OCI-LY7 (cell line): Measurements from ENCODE around the gene TFAP2E. TPM values are rescaled to one million over a fixed set of nuclear protein-coding genes. Genes with fewer than 3 reads are reported as not detected.

Source experiments
- BruUV-seq: library from RNA; stranded (reverse); fragments of 400-500 nt; replicated peaks from 2 replicates; lab custom pipeline; 2021; lab: Mats Ljungman, UMichigan
- CTCF ChIA-PET: fragments of 300-600 bp; sonication (Branson Sonifier 250); formaldehyde crosslinking; loops from one replicate; lab custom pipeline; 2022; ENCODE audit warnings: antibody characterized with exemption; ENCODE audit not compliant: unreplicated experiment; lab: Charles Lee
- POLR2A ChIA-PET: fragments of 300-600 bp; sonication (Branson Sonifier 250); formaldehyde crosslinking; loops from one replicate; lab custom pipeline; 2022; ENCODE audit warnings: antibody characterized with exemption; lab: Charles Lee
- DNase-seq: peaks from one replicate; pipeline ENCODE4 v3.0.0-alpha.2; 2015; ENCODE audit warnings: low spot score
- H2AFZ ChIP-seq: fragments of 200-600 bp; sonication (generic), shearing (Covaris generic); 2 replicates; pipeline ENCODE4 v1.6.1; 2014; ENCODE audit warnings: mild to moderate bottlenecking, antibody characterized with exemption, low read length, moderate library complexity
- H3K27ac ChIP-seq: fragments of 200-600 bp; sonication (generic); 2 replicates; pipeline ENCODE4 v1.5.1; 2014; ENCODE audit warnings: mixed run types, low read depth, mild to moderate bottlenecking, moderate library complexity, low read length, inconsistent platforms; ENCODE audit not compliant: poor library complexity, severe bottlenecking
- H3K36me3 ChIP-seq: fragments of 200-600 bp; sonication (generic); 2 replicates; pipeline ENCODE4 v1.6.1; 2014; ENCODE audit warnings: mild to moderate bottlenecking, antibody characterized with exemption, low read length, moderate library complexity, mixed read lengths; ENCODE audit not compliant: insufficient read depth
- H3K4me1 ChIP-seq: fragments of 200-600 bp; sonication (generic); 2 replicates; pipeline ENCODE4 v1.5.1; 2014; ENCODE audit warnings: mild to moderate bottlenecking, low read length; ENCODE audit not compliant: insufficient read depth, poor library complexity, severe bottlenecking
- H3K4me2 ChIP-seq: fragments of 200-600 bp; sonication (generic); 2 replicates; pipeline ENCODE4 v1.6.1; 2014; ENCODE audit warnings: mild to moderate bottlenecking, low read length
- H3K4me3 ChIP-seq: fragments of 200-600 bp; sonication (generic); 2 replicates; pipeline ENCODE4 v1.5.1; 2014; ENCODE audit warnings: mild to moderate bottlenecking, low read depth, low read length; ENCODE audit not compliant: poor library complexity, severe bottlenecking
- H3K79me2 ChIP-seq: fragments of 200-600 bp; sonication (generic); 2 replicates; pipeline ENCODE4 v1.6.1; 2016; ENCODE audit warnings: low read depth, mild to moderate bottlenecking, low read length, moderate library complexity, mixed read lengths; ENCODE audit not compliant: insufficient read depth
- H3K9me2 ChIP-seq: fragments of 200-600 bp; sonication (generic); 2 replicates; pipeline ENCODE4 v1.6.1; 2016; ENCODE audit warnings: mild to moderate bottlenecking, low read length, mixed read lengths; ENCODE audit not compliant: insufficient read depth
- H3K9me3 ChIP-seq: fragments of 200-600 bp; sonication (generic); 2 replicates; pipeline ENCODE4 v1.6.1; 2014; ENCODE audit warnings: mild to moderate bottlenecking, mixed run types, low read length, mixed read lengths
- H4K20me1 ChIP-seq: fragments of 200-600 bp; sonication (generic); 2 replicates; pipeline ENCODE4 v1.6.1; 2014; ENCODE audit warnings: mild to moderate bottlenecking, antibody characterized with exemption, low read length, moderate library complexity, mixed read lengths; ENCODE audit not compliant: insufficient read depth
- CTCF ChIP-seq: fragments of 200-600 bp; sonication (generic); conservative IDR thresholded peaks from 2 replicates; pipeline ENCODE4 v1.5.1; 2014; ENCODE audit warnings: mild to moderate bottlenecking, antibody characterized with exemption, low read length, moderate library complexity, mixed read lengths
- EZH2phosphoT487 ChIP-seq: fragments of 200-600 bp; sonication (generic); IDR thresholded peaks from 2 replicates; pipeline ENCODE4 v1.6.1; 2018; ENCODE audit warnings: low read depth, borderline replicate concordance, mild to moderate bottlenecking, mixed run types, antibody characterized with exemption, low read length, moderate library complexity, mixed read lengths
- intact Hi-C: fragments of 100-400 bp; cut with micrococcal nuclease; formaldehyde crosslinking; loops from one replicate; pipeline ENCODE4 v1.10.0; 2022; ENCODE audit not compliant: unreplicated experiment
- total RNA-seq, 2 experiments: library from RNA; depleted of rRNA in 1 of 2; stranded (reverse); fragments of >200 nt in 1 of 2; shearing (Covaris generic) in 1 of 2; gene quantifications; 2 replicates each; pipeline ENCODE4 v1.2.3, GENCODE V29; 2014 to 2022

The TFAP2E gene
- total RNA-seq, 2 experiments from 2014 or later = 1.1 to 1.2 TPM

- Histone ChIP-seq H3K27ac (no peak overlapping the region), H2AFZ (no peak overlapping the region), H3K4me2 (no peak overlapping the region), H3K9me3 (no peaks in the 10 kb centered on the region), H3K79me2 (no peaks in the 10 kb centered on the region), H3K4me1 (peaks cover 14% of the 10 kb centered on the region), H3K9me2 (no peaks in the 10 kb centered on the region), H3K36me3 (peaks cover 31% of the 10 kb centered on the region), H3K4me3 (no peak overlapping the region), H4K20me1 (no peaks in the 10 kb centered on the region)
- ChIA-PET POLR2A (interaction anchor here (0.6 to 1.0 kb wide), 7 partner anchors 15 to 210 kb away, joined by 3 to 9 read pairs (median 5); partner anchors contain the start of gene KIAA0319L), CTCF (interaction anchor here (0.6 to 1.1 kb wide), 3 partner anchors 20 to 456 kb away, joined by 3 to 6 read pairs (median 3); no protein-coding TSS in a partner anchor)
- TF ChIP-seq CTCF (no peak), EZH2phosphoT487 (no peak)
- BruUV-seq = no TSS peak
- DNase-seq = no peak
- intact Hi-C loops = no loop called here
Observed at GRCh38 chr1:35536556-35537162, 36.5 kb upstream of the TFAP2E start.

GRCh38 chr1:35537806-35538205 lies 35.3 kb upstream of the TFAP2E start:
- intact Hi-C loops = no loop called here
- Histone ChIP-seq H4K20me1 (no peaks in the 10 kb centered on the region), H3K79me2 (no peaks in the 10 kb centered on the region), H3K9me2 (no peaks in the 10 kb centered on the region), H2AFZ (no peak overlapping the region), H3K4me2 (no peak overlapping the region), H3K27ac (no peak overlapping the region), H3K4me3 (no peak overlapping the region), H3K9me3 (no peaks in the 10 kb centered on the region), H3K36me3 (peaks cover 33% of the 10 kb centered on the region), H3K4me1 (peaks cover 14% of the 10 kb centered on the region)
- DNase-seq = no peak
- no TSS peak for BruUV-seq
- CTCF ChIA-PET = no interaction called here
- POLR2A ChIA-PET = interaction anchor here (0.8 to 1.0 kb wide), 2 partner anchors 15 to 17 kb away, joined by 3 to 6 read pairs; no protein-coding TSS in a partner anchor
- TF ChIP-seq EZH2phosphoT487 = no peak
- no peak for TF ChIP-seq CTCF
